ENCODE data around the gene ZIC1. TPM values are rescaled to one million over a fixed set of nuclear protein-coding genes. Genes with fewer than 3 reads are reported as not detected.

ZIC1 gene
- total RNA-seq, 4 donors from 2014 or later = not detected

- TF ChIP-seq POLR2A (IDR thresholded peaks at IDR 0.05) = no peak
- no peak for TF ChIP-seq CTCF (IDR thresholded peaks at IDR 0.05)
- peaks cover 8 to 100% (median 54%) of the 10 kb centered on the region in 4 donors for H3K27me3 ChIP-seq
- no peak for DNase-seq
- intact Hi-C loops (cut with DNase I) = no loop called here
- WGBS, 2 donors = 9 to 15% methylated on average over 13 to 17 of the region's 17 CpGs
- no peaks in the 10 kb centered on the region for H3K9me3 ChIP-seq
- no peak overlapping the region for H3K27ac ChIP-seq
- H3K4me3 ChIP-seq = no peak overlapping the region
- no peaks in the 10 kb centered on the region for H3K36me3 ChIP-seq
- peaks cover 17 to 55% (median 18%) of the 10 kb centered on the region in 3 donors for H3K4me1 ChIP-seq
Observed at GRCh38 chr3:147396712-147397046, 12.5 kb upstream of the ZIC1 start.

- H3K9me3 ChIP-seq = no peaks in the 10 kb centered on the region
- peaks cover 8 to 100% (median 48%) of the 10 kb centered on the region in 4 donors for H3K27me3 ChIP-seq
- intact Hi-C loops (cut with DNase I) = no loop called here
- no peak overlapping the region for H3K4me3 ChIP-seq
- H3K36me3 ChIP-seq = no peaks in the 10 kb centered on the region
- 5 to 12% methylated on average over 30 to 32 of the region's 34 CpGs for WGBS, 2 donors
- TF ChIP-seq CTCF (IDR thresholded peaks at IDR 0.05) = no peak
- no peak for TF ChIP-seq POLR2A (IDR thresholded peaks at IDR 0.05)
- peaks cover 12 to 49% (median 13%) of the 10 kb centered on the region in 3 donors for H3K4me1 ChIP-seq
- DNase-seq = no peak
- no peak overlapping the region for H3K27ac ChIP-seq
Observed at GRCh38 chr3:147397155-147397874, 11.8 kb upstream of the ZIC1 start.

- no peaks in the 10 kb centered on the region for H3K9me3 ChIP-seq
- H3K4me1 ChIP-seq = peaks cover 5 to 41% (median 9%) of the 10 kb centered on the region in 3 donors
- H3K36me3 ChIP-seq = no peaks in the 10 kb centered on the region
- no peak overlapping the region for H3K27ac ChIP-seq
- DNase-seq = no peak
- intact Hi-C loops (cut with DNase I) = no loop called here
- H3K4me3 ChIP-seq = no peak overlapping the region
- peaks cover 8 to 100% (median 41%) of the 10 kb centered on the region in 4 donors for H3K27me3 ChIP-seq
- WGBS, 2 donors = 20 to 26% methylated on average over 27 to 34 of the region's 46 CpGs
- TF ChIP-seq CTCF (IDR thresholded peaks at IDR 0.05) (no peak), POLR2A (IDR thresholded peaks at IDR 0.05) (no peak)
Observed at GRCh38 chr3:147397875-147398812, 11.0 kb upstream of the ZIC1 start.

- no peak for DNase-seq
- intact Hi-C loops (cut with DNase I) = no loop called here
- peaks cover 8 to 100% (median 34%) of the 10 kb centered on the region in 4 donors for H3K27me3 ChIP-seq
- peaks cover 0 to 33% (median 3%) of the 10 kb centered on the region in 3 donors for H3K4me1 ChIP-seq
- TF ChIP-seq CTCF (IDR thresholded peaks at IDR 0.05) (no peak), POLR2A (IDR thresholded peaks at IDR 0.05) (no peak)
- no peak overlapping the region for H3K4me3 ChIP-seq
- no peak overlapping the region for H3K27ac ChIP-seq
- H3K9me3 ChIP-seq = no peaks in the 10 kb centered on the region
- H3K36me3 ChIP-seq = no peaks in the 10 kb centered on the region
- 43 to 64% methylated on average over 2 of the region's 2 CpGs for WGBS, 2 donors
Observed at GRCh38 chr3:147398813-147399534, 10.2 kb upstream of the ZIC1 start.
